Vagina (tissue), 2 donors: ENCODE results near the gene MAGOHB. TPM values are rescaled to one million over a fixed set of nuclear protein-coding genes. Genes with fewer than 3 reads are reported as not detected.

Source experiments
- DNase-seq, 2 donors: peaks; one replicate each; pipeline ENCODE4 v3.0.0-alpha.2; 2017; ENCODE audit errors: extremely low spot score in 2 of 2
- H3K27ac ChIP-seq: fragments of 200-600 bp; sonication (generic); one replicate; pipeline ENCODE4 v1.5.1; 2019
- H3K27me3 ChIP-seq: fragments of 200-600 bp; sonication (generic); one replicate; pipeline ENCODE4 v1.5.1; 2019
- H3K36me3 ChIP-seq, 2 donors: fragments of 200-600 bp; sonication (generic); one replicate each; pipeline ENCODE4 v1.5.1; 2017 to 2019
- H3K4me1 ChIP-seq: fragments of 200-600 bp; sonication (generic); one replicate; pipeline ENCODE4 v1.5.1; 2019
- H3K4me3 ChIP-seq, 2 donors: fragments of 200-600 bp; sonication (generic); 1 replicate in 1 of 2; 2 replicates in 1 of 2; pipeline ENCODE4 v1.5.1; 2016 to 2019
- H3K9me3 ChIP-seq: fragments of 200-600 bp; sonication (generic); one replicate; pipeline ENCODE4 v1.5.1; 2019
- CTCF ChIP-seq, 3 experiments: fragments of 450-650 bp in 2 of 3; fragments of 200-600 bp in 1 of 3; sonication (generic) in 1 of 3; IDR thresholded peaks; one replicate each; pipeline ENCODE4 v1.5.1; 2017 to 2019; ENCODE audit warnings: antibody characterized with exemption in 3 of 3, mild to moderate bottlenecking in 2 of 3, moderate library complexity in 2 of 3
- POLR2A ChIP-seq, 2 donors: fragments of 450-650 bp; IDR thresholded peaks; one replicate each; pipeline ENCODE4 v1.6.1; 2017; ENCODE audit warnings: antibody characterized with exemption in 2 of 2, mild to moderate bottlenecking in 2 of 2, moderate library complexity in 2 of 2
- POLR2AphosphoS5 ChIP-seq, 2 donors: sonication (generic); formaldehyde crosslinking; IDR thresholded peaks; one replicate each; pipeline ENCODE4 v1.9.0; 2017; ENCODE audit warnings: antibody characterized with exemption in 2 of 2, mild to moderate bottlenecking in 2 of 2, low read depth in 1 of 2; ENCODE audit not compliant: insufficient read depth in 1 of 2
- intact Hi-C: fragments of 100-400 bp; cut with DNase I; formaldehyde crosslinking; loops from one replicate; pipeline ENCODE4 v1.15.1; 2023
- total RNA-seq: library from RNA; depleted of rRNA; stranded (reverse); fragments of >200 nt; gene quantifications from one replicate; pipeline ENCODE4 v1.2.3, GENCODE V29; 2016

The MAGOHB gene
- total RNA-seq, 1 donor from 2014 or later, result 7.9 TPM

- intact Hi-C loops, result no loop called here
Observed at GRCh38 chr12:10554228-10554755, 59.1 kb downstream of the MAGOHB start.

More at GRCh38 chr12:10554228-10554755, 59.1 kb downstream of the MAGOHB start:
- TF ChIP-seq CTCF (IDR thresholded peaks at IDR 0.05), result no peak
- no peak for TF ChIP-seq POLR2A (IDR thresholded peaks at IDR 0.05)
- TF ChIP-seq POLR2AphosphoS5 (IDR thresholded peaks at IDR 0.05; ENCODE audit: insufficient read depth in 1 of 2, low read depth in 1 of 2), result no peak
- no peaks in the 10 kb centered on the region for H3K36me3 ChIP-seq
- DNase-seq, result no peak
- H3K4me1 ChIP-seq, result no peaks in the 10 kb centered on the region
- no peaks in the 10 kb centered on the region for H3K27me3 ChIP-seq
- no peaks in the 10 kb centered on the region for H3K9me3 ChIP-seq
- no peak overlapping the region for H3K4me3 ChIP-seq
- no peak overlapping the region for H3K27ac ChIP-seq

Other genes with a start within 250 kb of the MAGOHB start
- gene KLRK1, start 223.6 kb downstream of the MAGOHB start, total RNA-seq, result 12.8 TPM
- gene KLRC4, start 203.9 kb downstream of the MAGOHB start, total RNA-seq, result not detected
- gene KLRC3, start 193.0 kb downstream of the MAGOHB start, total RNA-seq, result not detected
- 1.5 TPM for gene KLRC2, start 177.6 kb downstream of the MAGOHB start, total RNA-seq
- gene KLRC1, start 160.2 kb downstream of the MAGOHB start, total RNA-seq, result 1.5 TPM
- gene EIF2S3B, start 107.7 kb downstream of the MAGOHB start, total RNA-seq, result 1.2 TPM
- gene STYK1, start 60.4 kb upstream of the MAGOHB start, total RNA-seq, result 6.4 TPM
- gene YBX3, start 109.7 kb upstream of the MAGOHB start, total RNA-seq, result 356 TPM
- not detected for gene TAS2R7, start 189.0 kb upstream of the MAGOHB start, total RNA-seq
- gene TAS2R8, start 193.7 kb upstream of the MAGOHB start, total RNA-seq, result 0.98 TPM
- gene TAS2R9, start 196.6 kb upstream of the MAGOHB start, total RNA-seq, result not detected
- gene TAS2R10, start 212.7 kb upstream of the MAGOHB start, total RNA-seq, result not detected
- gene PRR4, start 235.9 kb upstream of the MAGOHB start, total RNA-seq, result 6.1 TPM